H1 (cell line): ENCODE measurements around the gene SLC6A2. TPM values are rescaled to one million over a fixed set of nuclear protein-coding genes. Genes with fewer than 3 reads are reported as not detected.

Source experiments
- CTCF ChIA-PET: fragments of 300-600 bp; sonication (Branson Sonifier 250); formaldehyde crosslinking; loops from one replicate; lab custom pipeline; 2021; ENCODE audit not compliant: partially characterized antibody; lab: Charles Lee
- POLR2A ChIA-PET: fragments of 300-600 bp; sonication (Branson Sonifier 250); formaldehyde crosslinking; loops from one replicate; lab custom pipeline; 2021; ENCODE audit warnings: inconsistent platforms; ENCODE audit not compliant: partially characterized antibody; lab: Charles Lee
- DNase-seq, 2 experiments: peaks; one replicate each; pipeline versions ENCODE4 v3.0.0 to v3.0.0-alpha.2; 2010 to 2022; ENCODE audit warnings: low spot score in 2 of 2, low read depth in 1 of 2, mixed read lengths in 1 of 2
- FAIRE-seq: peaks from 2 replicates; lab custom pipeline; 2011; peaks lifted over from hg19 to GRCh38; lab: Jason Lieb, UNC
- H2AFZ ChIP-seq: 2 replicates; pipeline ENCODE4 v1.8.1; 2012; ENCODE audit warnings: low read length, inconsistent platforms
- H2AK5ac ChIP-seq: 2 replicates; pipeline ENCODE4 v1.6.1; 2013; ENCODE audit warnings: low read depth, low read length
- H2BK120ac ChIP-seq: replicated peaks from 2 replicates; pipeline ENCODE3; 2013; ENCODE audit warnings: low read depth, low read length, inconsistent platforms
- H2BK12ac ChIP-seq: 2 replicates; pipeline ENCODE4 v1.6.1; 2013; ENCODE audit warnings: low read depth, low read length
- H2BK15ac ChIP-seq: 2 replicates; pipeline ENCODE4 v1.6.1; 2013; ENCODE audit warnings: low read length
- H2BK20ac ChIP-seq: 2 replicates; pipeline ENCODE4 v1.6.1; 2013; ENCODE audit warnings: low read length
- H2BK5ac ChIP-seq: 2 replicates; pipeline ENCODE4 v1.6.1; 2013; ENCODE audit warnings: low read depth, low read length
- H3K14ac ChIP-seq: 2 replicates; pipeline ENCODE4 v1.6.1; 2013; ENCODE audit warnings: inconsistent platforms; ENCODE audit not compliant: insufficient read length
- H3K18ac ChIP-seq: 2 replicates; pipeline ENCODE4 v1.6.1; 2013; ENCODE audit warnings: low read length; ENCODE audit errors: extremely low read depth
- H3K23ac ChIP-seq: 2 replicates; pipeline ENCODE4 v1.6.1; 2013; ENCODE audit warnings: inconsistent platforms; ENCODE audit not compliant: insufficient read length
- H3K23me2 ChIP-seq: 2 replicates; pipeline ENCODE4 v1.6.1; 2013; ENCODE audit warnings: low read depth, low read length
- H3K27ac ChIP-seq: 2 replicates; pipeline ENCODE4 v1.6.1; 2011; ENCODE audit warnings: low read depth, low read length, inconsistent platforms
- H3K27me3 ChIP-seq, 4 experiments: replicated peaks in 1 of 4; 1 replicate in 1 of 4; 2 replicates in 3 of 4; pipeline versions ENCODE4 v1.6.1 to v1.8.1; 2011 to 2013; ENCODE audit warnings: low read length in 3 of 4, mild to moderate bottlenecking in 3 of 4, inconsistent platforms in 2 of 4, mixed read lengths in 2 of 4, moderate library complexity in 1 of 4; ENCODE audit not compliant: control insufficient read depth in 3 of 4, insufficient read depth in 3 of 4; ENCODE audit errors: extremely low read depth in 1 of 4
- H3K36me3 ChIP-seq, 4 experiments: 2 replicates each; pipeline versions ENCODE4 v1.6.1 to v1.8.1; 2011 to 2013; ENCODE audit warnings: mild to moderate bottlenecking in 4 of 4, low read length in 3 of 4, moderate library complexity in 2 of 4, control low read depth in 1 of 4, inconsistent platforms in 1 of 4; ENCODE audit not compliant: insufficient read depth in 4 of 4, control insufficient read depth in 2 of 4
- H3K4ac ChIP-seq: replicated peaks from 2 replicates; pipeline ENCODE3; 2013; ENCODE audit warnings: low read length, low read depth, mixed read lengths, inconsistent platforms; ENCODE audit not compliant: insufficient read length
- H3K4me1 ChIP-seq, 4 experiments: replicated peaks in 1 of 4; 1 replicate in 1 of 4; 2 replicates in 3 of 4; pipeline versions ENCODE4 v1.6.1 to v1.8.1; 2011 to 2013; ENCODE audit warnings: low read length in 3 of 4, inconsistent platforms in 2 of 4, mixed read lengths in 1 of 4; ENCODE audit not compliant: insufficient read depth in 4 of 4, control insufficient read depth in 3 of 4
- H3K4me2 ChIP-seq, 2 experiments: 2 replicates each; pipeline versions ENCODE4 v1.6.1 to v1.8.1; 2011 to 2013; ENCODE audit warnings: low read depth in 2 of 2, low read length in 2 of 2, control low read depth in 1 of 2, inconsistent platforms in 1 of 2, mild to moderate bottlenecking in 1 of 2; ENCODE audit not compliant: insufficient read depth in 1 of 2
- H3K4me3 ChIP-seq, 4 experiments: fragments of 200-600, 300-600 bp in 1 of 4; sonication (generic), shearing (Covaris generic), sonication (Bioruptor Twin) in 1 of 4; 2 replicates each; pipeline versions ENCODE4 v1.5.1 to v1.8.1; 2011 to 2016; ENCODE audit warnings: low read length in 4 of 4, low read depth in 3 of 4, control low read depth in 2 of 4, inconsistent platforms in 2 of 4, mild to moderate bottlenecking in 2 of 4, mixed read lengths in 1 of 4, moderate library complexity in 1 of 4; ENCODE audit not compliant: insufficient read depth in 2 of 4; ENCODE audit errors: extremely low read depth in 1 of 4
- H3K56ac ChIP-seq: replicated peaks from 2 replicates; pipeline ENCODE3; 2013; ENCODE audit warnings: low read depth, mild to moderate bottlenecking, mixed read lengths, low read length, inconsistent platforms; ENCODE audit not compliant: insufficient read length
- H3K79me1 ChIP-seq: 2 replicates; pipeline ENCODE4 v1.6.1; 2013; ENCODE audit warnings: low read depth, low read length, control low read depth
- H3K79me2 ChIP-seq, 2 experiments: 2 replicates each; pipeline versions ENCODE4 v1.6.1 to v1.8.1; 2012 to 2013; ENCODE audit warnings: low read length in 2 of 2, mild to moderate bottlenecking in 2 of 2, inconsistent platforms in 1 of 2; ENCODE audit not compliant: insufficient read depth in 2 of 2, control insufficient read depth in 1 of 2
- H3K9ac ChIP-seq, 4 experiments: replicated peaks in 1 of 4; 1 replicate in 1 of 4; 2 replicates in 3 of 4; pipeline versions ENCODE4 v1.6.1 to v1.8.1; 2011 to 2013; ENCODE audit warnings: low read depth in 3 of 4, low read length in 3 of 4, control low read depth in 2 of 4, mild to moderate bottlenecking in 2 of 4, moderate library complexity in 2 of 4, inconsistent platforms in 1 of 4; ENCODE audit errors: extremely low read depth in 1 of 4
- H3K9me3 ChIP-seq, 2 experiments: 2 replicates each; pipeline versions ENCODE4 v1.6.1 to v1.8.1; 2012 to 2013; ENCODE audit warnings: mild to moderate bottlenecking in 2 of 2, moderate library complexity in 2 of 2, control low read depth in 1 of 2, inconsistent platforms in 1 of 2, low read depth in 1 of 2, low read length in 1 of 2, mixed read lengths in 1 of 2; ENCODE audit not compliant: insufficient read depth in 2 of 2
- H4K20me1 ChIP-seq, 2 experiments: replicated peaks in 1 of 2; 2 replicates each; pipeline versions ENCODE3 to v1.8.1; 2011 to 2013; ENCODE audit warnings: inconsistent platforms in 2 of 2, low read length in 2 of 2, mild to moderate bottlenecking in 1 of 2; ENCODE audit not compliant: insufficient read depth in 2 of 2, control insufficient read depth in 1 of 2
- H4K5ac ChIP-seq: 2 replicates; pipeline ENCODE4 v1.6.1; 2013; ENCODE audit warnings: low read length, low read depth, mixed read lengths, inconsistent platforms; ENCODE audit not compliant: insufficient read length
- H4K8ac ChIP-seq: 2 replicates; pipeline ENCODE4 v1.8.0; 2013; ENCODE audit warnings: mild to moderate bottlenecking, moderate library complexity, low read length, inconsistent platforms; ENCODE audit not compliant: insufficient read depth; ENCODE audit errors: extremely low read depth
- H4K91ac ChIP-seq: replicated peaks from 2 replicates; pipeline ENCODE3; 2013; ENCODE audit warnings: low read length, mixed read lengths, inconsistent platforms; ENCODE audit not compliant: insufficient read length
- CBX5 ChIP-seq: fragments of 300-800, 300-1000 bp; sonication (generic); IDR thresholded peaks from 2 replicates; pipeline ENCODE4 v1.7.1; 2016; ENCODE audit warnings: antibody characterized with exemption, low read length, low read depth
- EGR1 ChIP-seq: IDR thresholded peaks from 2 replicates; pipeline ENCODE4 v1.6.1; 2011; ENCODE audit warnings: low read depth, low read length, borderline replicate concordance
- GTF2F1 ChIP-seq: IDR thresholded peaks from 2 replicates; pipeline ENCODE4 v1.6.1; 2012; ENCODE audit warnings: low read depth, low read length, improper control_type of control experiment, borderline replicate concordance
- KDM5A ChIP-seq: fragments of 200-600 bp; IDR thresholded peaks from 2 replicates; pipeline ENCODE4 v1.7.1; 2012; ENCODE audit warnings: mild to moderate bottlenecking, low read length, inconsistent platforms, mixed read lengths
- PHF8 ChIP-seq: fragments of 200-600 bp; sonication (generic); conservative IDR thresholded peaks from 2 replicates; pipeline ENCODE4 v1.7.1; 2012; ENCODE audit warnings: low read depth, mild to moderate bottlenecking, inconsistent platforms, low read length, moderate library complexity
- POLR2AphosphoS5 ChIP-seq: IDR thresholded peaks from 2 replicates; pipeline ENCODE4 v1.6.1; 2011; ENCODE audit warnings: low read depth, low read length
- RXRA ChIP-seq: IDR thresholded peaks from 2 replicates; pipeline ENCODE4 v1.6.1; 2011; ENCODE audit warnings: low read depth, mild to moderate bottlenecking, low read length, moderate library complexity; ENCODE audit not compliant: insufficient read depth
- ZNF274 ChIP-seq: IDR thresholded peaks from 2 replicates; pipeline ENCODE4 v1.7.0; 2012; ENCODE audit warnings: low read length, borderline replicate concordance; ENCODE audit errors: extremely low read depth
- WGBS, 2 experiments: shearing (Covaris generic) in 1 of 2; methylation state at CpG; one replicate each; pipeline versions ENCODE4 v1.1.6 to v1.1.7; 2013 to 2015; ENCODE audit warnings: low lambda C conversion rate in 2 of 2, mixed read lengths in 2 of 2, inconsistent platforms in 1 of 2, low coverage in 1 of 2, missing lambda C conversion rate in 1 of 2; ENCODE audit not compliant: insufficient replicate concordance in 2 of 2, insufficient coverage in 1 of 2, insufficient read length in 1 of 2; ENCODE audit errors: extremely low coverage in 1 of 2, missing lambda C conversion rate in 1 of 2; 5-methylcytosine and 5-hydroxymethylcytosine counted together
- polyA plus RNA-seq, 7 experiments: library from polyadenylated mRNA; depleted of rRNA in 3 of 7; stranded (reverse) in 5 of 7; unstranded in 2 of 7; fragments of >200 nt in 5 of 7; fragments of 200-250 nt in 2 of 7; gene quantifications; 1 replicate in 5 of 7; 2 replicates in 1 of 7; 4 replicates in 1 of 7; pipeline versions ENCODE4 v1.2.1 to v1.2.3, GENCODE V29; 2011 to 2013; ENCODE audit warnings: missing spikeins in 2 of 7, mixed read lengths in 2 of 7
- total RNA-seq: library from RNA; stranded (reverse); fragmentation: NEBNext Ultra II Directional; extraction: Animal tissue kit (Norgen Biotek cat#: 25700); gene quantifications from 2 replicates; pipeline ENCODE4 v1.2.1, GENCODE V29; 2021

The SLC6A2 gene
- total and polyA plus RNA-seq, 2 of the 8 experiments (the other 6 are each of a cell fraction or from before 2014, with no cell fraction given): 0.35 TPM; not detected in 1

GRCh38 chr16:55737318-55737717 lies 81.5 kb downstream of the SLC6A2 start:
- no peaks in the 10 kb centered on the region for H3K79me1 ChIP-seq
- 79% methylated on average over 3 of the region's 3 CpGs; no CpG with 5 or more reads in 1 of the 2 experiments for WGBS, 2 experiments
- DNase-seq: no peak

More at GRCh38 chr16:55737318-55737717, 81.5 kb downstream of the SLC6A2 start:
- no peaks in the 10 kb centered on the region for H3K79me2 ChIP-seq
- no peak overlapping the region for H2BK20ac ChIP-seq
- no peak overlapping the region for H4K91ac ChIP-seq
- no peak overlapping the region for H2BK120ac ChIP-seq
- H3K23me2 ChIP-seq: no peaks in the 10 kb centered on the region; the same call in 1 of the 2 replicates
- ChIA-PET POLR2A (no interaction called here), CTCF (interaction anchor here (0.8 to 1.0 kb wide), 2 partner anchors 36 to 39 kb away, joined by 3 read pairs; no protein-coding TSS in a partner anchor)
- H3K56ac ChIP-seq: no peak overlapping the region
- no peak overlapping the region for H3K14ac ChIP-seq
- no peaks in the 10 kb centered on the region for H4K20me1 ChIP-seq
- no peak overlapping the region for H4K8ac ChIP-seq
- no peaks in the 10 kb centered on the region for H3K27me3 ChIP-seq
- H3K9ac ChIP-seq: no peak overlapping the region
- H3K9me3 ChIP-seq: no peaks in the 10 kb centered on the region
- no peak overlapping the region for H3K18ac ChIP-seq
- no peak overlapping the region for H3K27ac ChIP-seq
- H2BK5ac ChIP-seq: no peak overlapping the region
- H2BK15ac ChIP-seq: no peak overlapping the region
- no peaks in the 10 kb centered on the region for H3K4me1 ChIP-seq
- no peak overlapping the region for H3K4me2 ChIP-seq
- no peak overlapping the region for H2AFZ ChIP-seq
- no peak overlapping the region for H3K4me3 ChIP-seq
- no peak overlapping the region for H4K5ac ChIP-seq
- no peak overlapping the region for H2BK12ac ChIP-seq
- FAIRE-seq: no peak
- no peak overlapping the region for H2AK5ac ChIP-seq
- H3K36me3 ChIP-seq: no peaks in the 10 kb centered on the region
- no peak overlapping the region for H3K23ac ChIP-seq
- TF ChIP-seq KDM5A (no peak), CBX5 (no peak), RXRA (no peak), ZNF274 (no peak), EGR1 (no peak), GTF2F1 (no peak), PHF8 (no peak), POLR2AphosphoS5 (no peak)
- TF ChIP-seq, all 59 proteins: peak for 0
- no peak overlapping the region for H3K4ac ChIP-seq
